BLaER1 treated with 17β-estradiol and CSF1 and Interleukin-3, amounts not matched to agents 10 nM and 100 nM (cell line): ENCODE data around the gene RAI14.

Source experiments
- H3K27ac ChIP-seq, 11 experiments: shearing (Covaris generic); formaldehyde crosslinking; 2 replicates each; pipeline ENCODE4 v1.8.1; 2022
- H3K27me3 ChIP-seq, 11 experiments: shearing (Covaris generic); formaldehyde crosslinking; 2 replicates each; pipeline ENCODE4 v1.8.1; 2022
- H3K36me3 ChIP-seq, 11 experiments: shearing (Covaris generic); formaldehyde crosslinking; 2 replicates each; pipeline ENCODE4 v1.8.1; 2022
- H3K4me1 ChIP-seq, 10 experiments: shearing (Covaris generic); formaldehyde crosslinking; 2 replicates each; pipeline ENCODE4 v1.8.1; 2022
- H3K4me2 ChIP-seq, 11 experiments: shearing (Covaris generic); formaldehyde crosslinking; 2 replicates each; pipeline ENCODE4 v1.8.1; 2022
- H3K4me3 ChIP-seq, 10 experiments: shearing (Covaris generic); formaldehyde crosslinking; 2 replicates each; pipeline ENCODE4 v1.8.1; 2022
- H3K9ac ChIP-seq, 11 experiments: shearing (Covaris generic); formaldehyde crosslinking; 2 replicates each; pipeline ENCODE4 v1.8.1; 2022
- H3K9me3 ChIP-seq, 11 experiments: shearing (Covaris generic); formaldehyde crosslinking; replicated peaks in 1 of 11; 2 replicates each; pipeline ENCODE4 v1.8.1; 2022
- H4K20me1 ChIP-seq, 11 experiments: shearing (Covaris generic); formaldehyde crosslinking; 2 replicates each; pipeline ENCODE4 v1.8.1; 2022
- Cebpa-rat ChIP-seq, 11 experiments: shearing (Covaris generic); IDR thresholded peaks; 2 replicates each; pipeline ENCODE4 v1.8.1; 2022

RAI14 gene

DNA sequence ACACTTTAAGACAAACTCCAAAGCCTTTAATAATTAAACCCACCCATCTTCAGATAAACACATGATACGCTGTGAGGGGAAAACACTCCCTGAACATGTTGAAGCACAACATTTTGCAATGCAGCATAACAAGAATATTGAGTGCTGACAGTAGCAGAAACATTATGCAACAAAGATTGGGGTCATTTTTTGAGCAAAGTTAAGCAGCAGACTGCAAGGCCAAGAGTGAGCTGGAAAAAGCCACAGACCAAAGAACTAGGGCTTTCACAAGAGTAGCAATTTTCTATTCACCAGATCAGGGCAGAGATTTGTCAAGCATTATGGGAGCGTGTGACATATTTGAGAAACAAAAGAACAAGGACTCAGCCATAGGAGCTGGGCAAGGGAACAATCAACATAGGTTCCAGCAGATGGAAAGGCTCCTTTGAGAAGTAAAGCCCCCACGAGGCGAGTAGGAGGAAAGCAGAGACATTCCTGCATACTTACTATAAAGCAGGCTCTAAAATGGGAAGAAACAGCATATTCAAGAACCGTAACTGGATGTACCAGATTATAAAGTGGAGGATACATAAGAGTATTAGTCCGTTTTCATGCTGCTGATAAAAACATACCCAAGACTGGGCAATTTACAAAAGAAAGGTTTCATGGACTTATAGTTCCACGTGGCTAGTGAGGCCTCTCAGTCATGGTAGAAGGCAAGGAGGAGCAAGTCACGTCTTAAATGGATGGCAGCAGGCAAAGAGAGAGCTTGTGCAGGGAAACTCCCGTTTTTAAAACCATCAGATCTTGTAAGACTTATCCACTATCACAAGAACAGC, 178.1 kb downstream of the RAI14 start:
- Histone ChIP-seq H3K4me3 (no peak overlapping the region), H4K20me1 (no peaks in the 10 kb centered on the region), H3K4me2 (no peak overlapping the region), H3K9me3 (no peaks in the 10 kb centered on the region), H3K27me3 (no peaks in the 10 kb centered on the region), H3K27ac (no peak overlapping the region), H3K4me1 (peaks cover 0 to 6% (median 2%) of the 10 kb centered on the region in 10 experiments; a peak in 8 of 20 replicates), H3K9ac (no peak overlapping the region), H3K36me3 (peaks cover 14 to 44% (median 33%) of the 10 kb centered on the region in 11 experiments)
- no peak for TF ChIP-seq Cebpa-rat (IDR thresholded peaks at IDR 0.05)

DNA sequence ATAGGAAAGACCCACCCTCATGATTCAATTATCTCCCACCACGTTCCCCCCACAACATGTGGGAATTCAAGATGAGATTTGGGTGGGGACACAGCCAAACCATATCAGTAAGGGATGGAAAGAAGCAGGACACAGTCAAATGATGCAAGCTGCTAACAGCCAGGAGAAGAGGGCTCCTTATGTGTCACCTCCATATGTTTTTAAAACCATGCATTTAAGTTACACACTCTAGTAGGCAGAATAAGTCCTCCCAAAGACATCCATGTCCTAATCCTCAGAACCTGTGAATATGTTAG, 178.6 kb downstream of the RAI14 start:
- Histone ChIP-seq H4K20me1 (no peaks in the 10 kb centered on the region), H3K27me3 (no peaks in the 10 kb centered on the region), H3K4me3 (no peak overlapping the region), H3K4me1 (peaks cover 0 to 12% (median 4%) of the 10 kb centered on the region in 10 experiments; a peak in 10 of 20 replicates), H3K36me3 (peaks cover 12 to 39% (median 27%) of the 10 kb centered on the region in 11 experiments), H3K9ac (no peak overlapping the region), H3K27ac (no peak overlapping the region), H3K4me2 (no peak overlapping the region), H3K9me3 (no peaks in the 10 kb centered on the region)
- no peak for TF ChIP-seq Cebpa-rat (IDR thresholded peaks at IDR 0.05)

DNA sequence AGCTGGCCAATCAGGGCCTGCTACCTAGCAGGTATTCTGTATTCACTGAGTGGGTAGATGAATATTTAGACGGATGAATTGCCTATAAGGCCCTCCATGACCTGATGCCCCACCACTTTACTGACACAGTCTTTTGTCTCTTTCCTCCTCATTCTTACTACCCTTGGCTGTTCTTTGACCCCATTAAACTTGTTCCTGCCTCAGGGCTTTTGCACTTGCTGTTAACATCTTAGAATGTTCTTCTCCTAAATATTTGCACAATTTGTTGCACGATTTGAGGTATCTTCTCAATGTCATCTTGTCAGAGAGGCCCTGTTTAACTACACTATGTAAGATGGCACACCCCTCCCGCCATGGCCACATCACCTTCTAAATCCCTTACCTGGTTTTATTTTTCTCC, 179.5 kb downstream of the RAI14 start:
- no peak overlapping the region for H3K9ac ChIP-seq
- no peak overlapping the region for H3K27ac ChIP-seq
- no peak overlapping the region for H3K4me2 ChIP-seq
- H3K4me1 ChIP-seq: peaks cover 0 to 15% (median 7%) of the 10 kb centered on the region in 10 experiments; a peak in 10 of 20 replicates
- H4K20me1 ChIP-seq: no peaks in the 10 kb centered on the region
- no peak for TF ChIP-seq Cebpa-rat (IDR thresholded peaks at IDR 0.05)
- no peak overlapping the region for H3K4me3 ChIP-seq
- no peaks in the 10 kb centered on the region for H3K9me3 ChIP-seq
- peaks cover 2 to 29% (median 18%) of the 10 kb centered on the region in 11 experiments for H3K36me3 ChIP-seq
- no peaks in the 10 kb centered on the region for H3K27me3 ChIP-seq

DNA sequence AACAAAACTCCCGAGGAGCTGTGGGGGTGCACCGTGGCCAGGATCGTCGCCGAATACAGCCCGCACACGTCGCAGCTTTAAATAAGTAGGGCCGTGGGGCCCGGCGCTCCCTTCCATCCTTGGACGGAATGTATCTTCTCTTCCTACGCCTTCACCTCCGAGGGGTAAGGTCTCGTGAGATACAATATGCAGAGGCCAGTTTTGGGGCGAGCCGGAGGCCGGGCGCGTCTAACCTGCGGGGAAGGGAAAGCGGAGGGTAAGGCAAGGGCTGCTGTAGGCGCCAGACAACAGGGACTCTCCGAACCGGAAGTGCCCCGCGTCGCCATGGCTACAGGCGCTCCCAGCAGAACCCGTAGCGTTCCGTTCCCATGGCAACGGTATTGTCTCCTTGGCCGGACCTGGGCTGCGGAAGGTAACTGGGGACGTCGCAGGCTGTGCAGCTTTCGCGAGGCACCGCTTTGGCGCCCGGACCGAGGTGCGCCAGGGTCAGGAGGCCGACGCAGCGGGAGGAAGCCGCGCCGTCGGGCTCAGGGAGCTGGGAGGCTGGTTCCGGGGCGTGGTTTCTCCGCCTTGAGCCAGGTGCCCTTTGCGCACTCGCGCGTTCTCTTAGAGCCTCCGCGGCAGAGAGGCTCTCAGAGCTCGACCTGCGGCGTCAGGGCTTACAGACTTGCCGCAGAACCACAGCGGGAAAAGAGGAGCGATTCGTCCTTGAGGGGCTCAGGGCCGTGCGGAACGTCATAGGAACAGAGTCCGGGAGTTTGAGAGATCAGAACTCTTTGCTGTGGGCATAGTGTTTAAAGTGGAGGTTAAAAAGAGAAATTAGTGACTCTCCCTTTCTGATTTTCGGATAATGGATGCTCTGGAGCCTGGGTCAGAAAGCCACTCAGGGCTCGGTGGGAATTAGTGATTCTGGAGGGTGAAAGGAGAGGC, 182.9 kb downstream of the RAI14 start, which contains the start of gene TTC23L:
Gene TTC23L, plus strand, starts transcription at position 380 of the 930 bp plus-strand sequence. CDS start 1,508 bp downstream, outside the sequence.
- TF ChIP-seq Cebpa-rat (IDR thresholded peaks at IDR 0.05): no peak
- H3K9ac ChIP-seq: peak within 1 kb of the TSS; percentile 25 to 72 (median 58); a peak in 21 of 22 replicates
- peak within 1 kb of the TSS; percentile 63 to 93 (median 88) for H3K4me2 ChIP-seq
- no peaks in the 10 kb centered on the region for H3K27me3 ChIP-seq
- no peaks in the 10 kb centered on the region for H4K20me1 ChIP-seq
- no peaks in the 10 kb centered on the region for H3K9me3 ChIP-seq
- H3K4me3 ChIP-seq: peak within 1 kb of the TSS; percentile 58 to 75 (median 66)
- peaks cover 0 to under 1% (median 0%) of the 10 kb centered on the region in 11 experiments; a peak in 1 of 22 replicates for H3K36me3 ChIP-seq
- H3K4me1 ChIP-seq: peaks cover 0 to 15% (median 7%) of the 10 kb centered on the region in 10 experiments; a peak in 10 of 20 replicates
- H3K27ac ChIP-seq: peak within 1 kb of the TSS in 5 of 11 experiments; percentile 13 to 72 (median 39); a peak in 9 of 22 replicates

DNA sequence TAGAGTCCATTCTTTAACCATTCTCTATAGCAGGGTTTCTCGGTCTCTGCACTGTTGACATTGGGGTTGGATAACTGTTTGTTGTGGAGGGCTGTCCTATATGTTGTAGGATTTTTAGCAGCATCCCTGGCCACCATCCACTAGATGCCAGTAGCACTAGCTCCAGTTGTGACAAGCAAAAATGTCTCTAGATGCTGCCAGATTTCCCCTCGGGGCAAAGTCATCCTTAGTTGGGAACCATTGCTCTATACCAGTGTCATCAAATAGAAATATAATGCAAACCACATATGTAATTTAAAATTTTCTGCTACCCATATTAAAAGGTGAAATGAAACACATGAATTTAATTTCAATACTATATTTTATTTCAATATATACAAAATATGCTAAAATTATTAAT, 185.7 kb downstream of the RAI14 start:
- H3K27ac ChIP-seq: no peak overlapping the region
- H3K9me3 ChIP-seq: no peaks in the 10 kb centered on the region
- no peaks in the 10 kb centered on the region for H4K20me1 ChIP-seq
- TF ChIP-seq Cebpa-rat (IDR thresholded peaks at IDR 0.05): no peak
- H3K4me2 ChIP-seq: no peak overlapping the region
- no peaks in the 10 kb centered on the region for H3K36me3 ChIP-seq
- no peak overlapping the region for H3K9ac ChIP-seq
- peaks cover 0 to 15% (median 7%) of the 10 kb centered on the region in 10 experiments; a peak in 10 of 20 replicates for H3K4me1 ChIP-seq
- no peaks in the 10 kb centered on the region for H3K27me3 ChIP-seq
- H3K4me3 ChIP-seq: no peak overlapping the region

DNA sequence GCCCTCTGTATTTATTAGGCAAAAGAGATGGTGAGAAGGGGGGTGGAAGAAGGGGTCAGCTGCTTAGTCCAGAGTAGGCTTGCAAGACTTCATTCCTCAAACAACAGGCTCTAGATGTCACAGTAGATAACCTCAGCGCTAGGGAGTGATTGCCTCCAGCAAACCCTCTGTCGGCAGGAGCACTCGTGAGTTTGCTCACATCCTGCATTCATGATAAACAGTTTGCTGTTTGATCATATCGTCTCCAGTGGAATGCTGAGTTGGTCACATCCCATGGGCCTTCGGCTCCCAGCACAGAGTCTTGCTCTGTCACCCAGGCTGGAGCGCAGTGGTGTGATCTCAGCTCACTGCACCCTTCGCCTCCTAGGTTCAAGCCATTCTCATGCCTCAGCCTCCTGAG, 186.4 kb downstream of the RAI14 start:
- Histone ChIP-seq H3K9ac (no peak overlapping the region), H3K4me2 (no peak overlapping the region), H4K20me1 (no peaks in the 10 kb centered on the region), H3K27ac (no peak overlapping the region), H3K4me1 (peaks cover 0 to 15% (median 7%) of the 10 kb centered on the region in 10 experiments; a peak in 10 of 20 replicates), H3K4me3 (no peak overlapping the region), H3K27me3 (no peaks in the 10 kb centered on the region), H3K9me3 (no peaks in the 10 kb centered on the region), H3K36me3 (no peaks in the 10 kb centered on the region)
- TF ChIP-seq Cebpa-rat (IDR thresholded peaks at IDR 0.05): no peak

DNA sequence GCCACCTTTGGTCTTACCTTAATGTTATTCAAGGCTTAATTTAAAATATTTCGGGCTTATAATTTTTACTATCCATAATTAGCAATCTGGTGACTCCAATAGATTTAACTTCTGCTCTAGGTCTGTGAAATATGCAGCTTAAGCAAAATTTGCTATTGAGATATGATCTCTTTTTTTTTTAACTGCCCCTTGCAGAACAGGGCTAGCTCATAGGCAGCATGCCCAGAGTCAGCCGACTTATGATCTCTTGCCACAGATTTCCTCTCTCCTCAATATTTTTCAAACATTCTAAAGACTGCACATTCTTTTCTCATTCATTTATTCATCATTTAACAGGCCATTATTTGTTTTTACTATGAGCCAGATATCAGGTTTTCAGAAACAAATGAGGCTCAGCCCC, 187.4 kb downstream of the RAI14 start:
- H3K4me1 ChIP-seq: peaks cover 0 to 15% (median 7%) of the 10 kb centered on the region in 10 experiments; a peak in 10 of 20 replicates
- H3K9ac ChIP-seq: no peak overlapping the region
- no peaks in the 10 kb centered on the region for H3K36me3 ChIP-seq
- TF ChIP-seq Cebpa-rat (IDR thresholded peaks at IDR 0.05): no peak
- no peak overlapping the region for H3K4me2 ChIP-seq
- H4K20me1 ChIP-seq: no peaks in the 10 kb centered on the region
- no peak overlapping the region for H3K27ac ChIP-seq
- peaks cover 0 to 3% (median 0%) of the 10 kb centered on the region in 11 experiments; a peak in 1 of 22 replicates for H3K9me3 ChIP-seq
- no peaks in the 10 kb centered on the region for H3K27me3 ChIP-seq
- H3K4me3 ChIP-seq: no peak overlapping the region

DNA sequence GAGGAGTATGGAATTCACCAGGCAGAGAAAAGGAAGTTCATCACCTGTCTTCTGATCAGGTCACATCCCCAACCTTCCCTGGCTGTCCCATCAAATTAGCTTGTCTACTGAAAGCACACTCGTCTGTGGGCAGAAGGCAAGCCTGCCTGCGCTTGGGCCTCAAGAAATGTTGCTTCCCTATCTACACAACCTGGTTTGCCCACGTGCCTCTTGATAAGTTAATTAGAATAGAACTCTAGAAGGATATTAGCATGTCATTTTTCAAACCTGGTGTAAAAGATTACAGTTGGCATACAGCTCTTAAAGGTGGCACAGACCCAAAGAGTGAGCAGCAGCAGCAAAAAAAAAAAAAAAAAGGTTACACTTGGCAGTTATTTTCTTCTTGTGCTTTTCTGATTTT, 188.0 kb downstream of the RAI14 start:
- Histone ChIP-seq H3K9ac (no peak overlapping the region), H3K4me3 (no peak overlapping the region), H3K4me2 (no peak overlapping the region), H3K4me1 (peaks cover 0 to 10% (median 7%) of the 10 kb centered on the region in 10 experiments; a peak in 8 of 20 replicates), H3K36me3 (no peaks in the 10 kb centered on the region), H3K9me3 (peaks cover 0 to 7% (median 0%) of the 10 kb centered on the region in 11 experiments; a peak in 4 of 22 replicates), H4K20me1 (no peaks in the 10 kb centered on the region), H3K27me3 (no peaks in the 10 kb centered on the region), H3K27ac (no peak overlapping the region)
- TF ChIP-seq Cebpa-rat (IDR thresholded peaks at IDR 0.05): no peak

DNA sequence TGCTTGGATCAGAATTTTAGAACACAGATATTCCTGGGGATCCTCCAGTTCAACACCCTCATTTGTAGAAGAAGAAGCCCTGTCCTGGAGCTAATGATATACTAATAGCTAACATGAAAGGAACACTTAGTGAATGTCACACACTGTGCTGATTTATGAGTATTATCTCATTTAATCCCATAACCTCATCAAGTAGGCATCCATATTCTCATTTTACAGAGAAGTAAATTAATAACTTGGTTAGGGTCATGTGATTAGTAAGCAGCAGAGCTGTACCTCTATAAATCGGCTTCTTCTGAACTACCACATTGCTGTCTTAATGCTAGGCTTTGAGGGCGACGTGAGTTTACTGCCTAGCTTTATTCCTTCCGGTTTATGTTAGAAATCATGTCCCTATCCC, 188.9 kb downstream of the RAI14 start:
- no peaks in the 10 kb centered on the region for H3K36me3 ChIP-seq
- no peak overlapping the region for H3K4me3 ChIP-seq
- H4K20me1 ChIP-seq: no peaks in the 10 kb centered on the region
- H3K4me1 ChIP-seq: peaks cover 0 to under 1% (median 0%) of the 10 kb centered on the region in 10 experiments; a peak in 1 of 20 replicates
- H3K9ac ChIP-seq: no peak overlapping the region
- H3K9me3 ChIP-seq: peaks cover 0 to 8% (median 0%) of the 10 kb centered on the region in 11 experiments; a peak in 4 of 22 replicates
- no peaks in the 10 kb centered on the region for H3K27me3 ChIP-seq
- no peak for TF ChIP-seq Cebpa-rat (IDR thresholded peaks at IDR 0.05)
- H3K4me2 ChIP-seq: no peak overlapping the region
- H3K27ac ChIP-seq: no peak overlapping the region
